PC-3 (cell line): Measurements from ENCODE around the gene OVCH1. TPM values are rescaled to one million over a fixed set of nuclear protein-coding genes. Genes with fewer than 3 reads are reported as not detected.

Source experiments
- ATAC-seq: fragments of 200-7000 bp; cut with Tn5 transposase; 2 replicates; pipeline ENCODE4 v1.9.1; 2020; ENCODE audit warnings: mild to moderate bottlenecking, moderate library complexity
- BruUV-seq: library from RNA; stranded (reverse); fragments of 400-500 nt; replicated peaks from 2 replicates; lab custom pipeline; 2021; lab: Mats Ljungman, UMichigan
- CTCF ChIA-PET: fragments of 300-600 bp; sonication (Branson Sonifier 250); formaldehyde crosslinking; loops from one replicate; lab custom pipeline; 2022; ENCODE audit warnings: antibody characterized with exemption; lab: Charles Lee
- POLR2A ChIA-PET: fragments of 300-600 bp; sonication (Branson Sonifier 250); formaldehyde crosslinking; loops from one replicate; lab custom pipeline; 2022; ENCODE audit warnings: antibody characterized with exemption; ENCODE audit not compliant: unreplicated experiment; lab: Charles Lee
- DNase-seq: peaks from one replicate; pipeline ENCODE4 v3.0.0-alpha.2; 2015
- H2AFZ ChIP-seq: fragments of 300-600 bp; sonication (generic); 2 replicates; pipeline ENCODE4 v1.6.0; 2016; ENCODE audit warnings: antibody characterized with exemption, low read length
- H3F3A ChIP-seq: fragments of 300-600 bp; sonication (generic); one replicate; pipeline ENCODE4 v1.6.0; 2017; ENCODE audit warnings: antibody characterized with exemption, low read length, control low read depth, mild to moderate bottlenecking; ENCODE audit not compliant: unreplicated experiment
- H3K27ac ChIP-seq: fragments of 300-600 bp; sonication (generic); 2 replicates; pipeline ENCODE4 v1.5.1; 2016; ENCODE audit warnings: mild to moderate bottlenecking, low read length
- H3K27me3 ChIP-seq: fragments of 300-600 bp; sonication (generic); 2 replicates; pipeline ENCODE4 v1.6.1; 2016; ENCODE audit warnings: low read length, mixed read lengths
- H3K36me3 ChIP-seq: fragments of 300-600 bp; sonication (generic); 2 replicates; pipeline ENCODE4 v1.6.1; 2016; ENCODE audit warnings: low read depth, mixed run types, low read length, mixed read lengths
- H3K4me1 ChIP-seq: fragments of 300-600 bp; sonication (generic); 2 replicates; pipeline ENCODE4 v1.5.1; 2016; ENCODE audit warnings: low read length; ENCODE audit not compliant: insufficient read depth
- H3K4me2 ChIP-seq: fragments of 300-600 bp; sonication (generic); 2 replicates; pipeline ENCODE4 v1.6.0; 2016; ENCODE audit warnings: low read length
- H3K4me3 ChIP-seq: fragments of 300-600 bp; sonication (generic); 2 replicates; pipeline ENCODE4 v1.5.1; 2016; ENCODE audit warnings: mild to moderate bottlenecking, low read length, mixed read lengths
- H3K79me2 ChIP-seq: fragments of 300-600 bp; sonication (generic); 2 replicates; pipeline ENCODE4 v1.6.1; 2017; ENCODE audit warnings: low read length, mixed read lengths
- H3K9ac ChIP-seq: fragments of 300-600 bp; sonication (generic); 2 replicates; pipeline ENCODE4 v1.6.0; 2016; ENCODE audit warnings: mild to moderate bottlenecking, low read length
- H3K9me2 ChIP-seq: fragments of 300-600 bp; sonication (generic); replicated peaks from 2 replicates; pipeline ENCODE4 v1.6.1; 2016; ENCODE audit warnings: mixed run types, low read length, mixed read lengths
- H3K9me3 ChIP-seq: fragments of 300-600 bp; sonication (generic); 2 replicates; pipeline ENCODE4 v1.6.1; 2016; ENCODE audit warnings: low read length, mixed read lengths
- H4K20me1 ChIP-seq: fragments of 300-600 bp; sonication (generic); 2 replicates; pipeline ENCODE4 v1.6.1; 2016; ENCODE audit warnings: low read length, mixed read lengths
- CTCF ChIP-seq: fragments of 300-600 bp; sonication (generic); conservative IDR thresholded peaks from 2 replicates; pipeline ENCODE4 v1.5.1; 2017; ENCODE audit warnings: antibody characterized with exemption, low read depth, mild to moderate bottlenecking, low read length
- EZH2 ChIP-seq: fragments of 300-600 bp; sonication (generic); IDR thresholded peaks from one replicate; pipeline ENCODE4 v1.6.1; 2017; ENCODE audit warnings: antibody characterized with exemption, mild to moderate bottlenecking, low read length; ENCODE audit not compliant: unreplicated experiment
- EZH2phosphoT487 ChIP-seq: fragments of 300-600 bp; sonication (generic); IDR thresholded peaks from 2 replicates; pipeline ENCODE4 v1.6.1; 2018; ENCODE audit warnings: mild to moderate bottlenecking, antibody characterized with exemption, low read length, borderline replicate concordance
- intact Hi-C: fragments of 100-400 bp; cut with micrococcal nuclease; formaldehyde crosslinking; loops from 2 replicates; pipeline ENCODE4 v1.9.0; 2023
- total RNA-seq: library from RNA; depleted of rRNA; stranded (reverse); fragments of >200 nt; gene quantifications from 2 replicates; pipeline ENCODE4 v1.2.3, GENCODE V29; 2014

The OVCH1 gene
- total RNA-seq, 1 experiment from 2014 or later, result not detected

- no peak for TF ChIP-seq CTCF
- TF ChIP-seq EZH2phosphoT487, result no peak
- no peak for TF ChIP-seq EZH2
- no peak overlapping the region for H3K27ac ChIP-seq
- no peaks in the 10 kb centered on the region for H3F3A ChIP-seq
- DNase-seq (no peak), ATAC-seq (no peak)
- CTCF ChIA-PET, result no interaction called here
- no peaks in the 10 kb centered on the region for H3K9me2 ChIP-seq
- POLR2A ChIA-PET, result no interaction called here
- H3K4me3 ChIP-seq, result no peak overlapping the region
- no TSS peak for BruUV-seq
- H3K4me1 ChIP-seq, result no peaks in the 10 kb centered on the region
- H3K9ac ChIP-seq, result no peak overlapping the region
- no peak overlapping the region for H3K4me2 ChIP-seq
- no peaks in the 10 kb centered on the region for H4K20me1 ChIP-seq
- no peaks in the 10 kb centered on the region for H3K9me3 ChIP-seq
- no peaks in the 10 kb centered on the region for H3K36me3 ChIP-seq
- H3K27me3 ChIP-seq, result peaks cover 19% of the 10 kb centered on the region
- no peaks in the 10 kb centered on the region for H3K79me2 ChIP-seq
- intact Hi-C loops, result no loop called here
- H2AFZ ChIP-seq, result no peak overlapping the region
Observed at GRCh38 chr12:29447285-29447975, 50.1 kb downstream of the OVCH1 start.

DNA sequence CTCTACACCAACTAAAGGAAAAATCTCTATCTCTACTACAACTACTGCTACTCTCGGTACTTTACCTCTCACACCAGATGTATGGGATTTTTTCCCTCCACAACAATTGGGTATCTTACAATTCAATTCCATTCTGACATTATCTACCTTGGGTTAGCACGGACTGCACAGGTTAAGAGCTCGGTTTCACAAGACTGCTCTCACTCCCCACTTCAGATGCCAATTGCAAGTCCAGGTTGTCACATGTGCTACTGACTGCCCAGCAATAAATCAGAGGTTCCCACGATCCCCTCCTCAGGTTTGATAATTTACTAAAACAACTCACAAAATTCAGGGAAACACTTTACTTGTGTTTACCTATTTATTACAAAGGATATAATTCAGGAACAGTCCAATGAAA is 58.0 kb downstream of the OVCH1 start:
- Histone ChIP-seq H3K9ac (no peak overlapping the region), H4K20me1 (no peaks in the 10 kb centered on the region), H3K4me3 (no peak overlapping the region), H3F3A (no peaks in the 10 kb centered on the region), H3K9me2 (no peaks in the 10 kb centered on the region), H3K27me3 (peaks cover 8% of the 10 kb centered on the region; the same call in 1 of the 2 replicates), H3K79me2 (no peaks in the 10 kb centered on the region), H2AFZ (no peak overlapping the region), H3K36me3 (no peaks in the 10 kb centered on the region), H3K27ac (no peak overlapping the region), H3K4me1 (no peaks in the 10 kb centered on the region), H3K9me3 (no peaks in the 10 kb centered on the region), H3K4me2 (no peak overlapping the region)
- BruUV-seq, result no TSS peak
- intact Hi-C loops, result no loop called here
- DNase-seq, result no peak
- CTCF ChIA-PET, result no interaction called here
- no peak for TF ChIP-seq EZH2phosphoT487
- TF ChIP-seq EZH2, result no peak
- no peak for TF ChIP-seq CTCF
- POLR2A ChIA-PET, result no interaction called here
- ATAC-seq, result no peak

GRCh38 chr12:29438752-29439408 is 58.6 kb downstream of the OVCH1 start:
- CTCF ChIA-PET, result no interaction called here
- no peaks in the 10 kb centered on the region for H3K9me3 ChIP-seq
- 0 out of 2 replicates have a peak, but pooled peaks cover 4% of the 10 kb centered on the region for H3K27me3 ChIP-seq
- intact Hi-C loops, result no loop called here
- no peak for DNase-seq
- no peak overlapping the region for H3K4me3 ChIP-seq
- no peaks in the 10 kb centered on the region for H3F3A ChIP-seq
- no peak overlapping the region for H3K9ac ChIP-seq
- H3K4me2 ChIP-seq, result no peak overlapping the region
- no peaks in the 10 kb centered on the region for H3K79me2 ChIP-seq
- no peak overlapping the region for H3K27ac ChIP-seq
- POLR2A ChIA-PET, result no interaction called here
- no peak overlapping the region for H2AFZ ChIP-seq
- no peaks in the 10 kb centered on the region for H3K9me2 ChIP-seq
- no peak for ATAC-seq
- no peaks in the 10 kb centered on the region for H3K36me3 ChIP-seq
- H4K20me1 ChIP-seq, result no peaks in the 10 kb centered on the region
- BruUV-seq, result no TSS peak
- H3K4me1 ChIP-seq, result no peaks in the 10 kb centered on the region
- no peak for TF ChIP-seq EZH2phosphoT487
- TF ChIP-seq CTCF, result no peak
- TF ChIP-seq EZH2, result no peak
